ENCODE data around the gene PHAF1. TPM values are rescaled to one million over a fixed set of nuclear protein-coding genes. Genes with fewer than 3 reads are reported as not detected.
A peak's percentile ranks its signal among the peaks of the same experiment; 100 is the strongest.

Gene PHAF1
- total RNA-seq, 2 donors from 2014 or later, result 10.0 to 14.0 TPM

DNA sequence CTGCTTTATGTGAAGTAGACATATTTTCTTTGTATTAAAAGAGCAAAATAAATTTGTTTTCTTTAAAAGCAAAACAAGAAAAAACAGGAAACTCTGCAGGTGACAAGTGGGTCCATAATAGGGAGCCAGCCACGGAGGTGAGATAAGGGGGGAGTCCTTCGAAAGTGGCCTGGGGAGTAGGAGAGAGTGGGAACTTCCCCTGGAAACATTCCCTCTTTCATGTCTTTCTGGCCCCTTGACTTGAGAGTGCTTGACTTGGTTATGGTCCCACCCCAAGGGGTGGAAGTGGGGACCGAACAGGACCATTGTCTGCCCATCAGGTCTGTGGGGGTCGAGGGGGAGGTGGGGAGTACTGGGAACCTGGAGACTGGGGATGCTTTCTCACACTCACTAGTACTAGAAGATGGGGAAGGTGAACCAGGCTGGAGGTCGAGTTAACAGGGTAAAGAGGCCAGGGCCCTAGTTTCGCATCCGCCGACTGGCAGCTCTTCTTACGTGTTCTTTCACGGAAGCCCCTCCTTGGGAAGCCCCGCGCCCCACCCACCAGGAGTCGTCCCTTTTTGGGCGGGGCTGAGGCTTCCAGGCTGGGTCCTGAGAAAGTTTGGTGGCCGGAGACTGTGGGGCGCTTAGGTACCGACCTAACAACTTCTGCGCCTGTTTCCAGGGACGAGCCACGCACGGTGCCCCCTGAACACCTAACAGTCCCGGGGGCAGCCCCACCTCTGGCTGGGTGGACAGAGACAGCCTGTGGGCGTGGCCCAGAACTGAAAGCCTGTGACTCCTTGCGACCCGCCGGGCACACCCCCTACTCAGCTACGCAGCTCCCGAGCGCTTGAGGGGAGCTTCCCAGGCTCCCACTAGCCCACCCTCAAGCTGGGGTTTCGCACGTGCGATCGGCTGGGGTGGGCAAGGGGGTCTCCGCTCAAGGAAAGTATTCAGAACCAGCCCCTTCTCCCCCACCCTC is 49.2 kb downstream of the PHAF1 start:
- Histone ChIP-seq H3K4me3 (peak overlapping the region; percentile 98), H3K4me1 (peaks cover 32% of the 10 kb centered on the region), H3K27me3 (peaks cover 10% of the 10 kb centered on the region), H3K36me3 (no peaks in the 10 kb centered on the region), H3K9me3 (no peaks in the 10 kb centered on the region), H3K27ac (peak overlapping the region; percentile 96), H3K9ac (ENCODE audit: low read depth in 2 of 2, low read length in 2 of 2) (peak overlapping the region; percentile 85 to 96)
- peak; percentile 76 for DNase-seq
- TF ChIP-seq, protein P1, sequence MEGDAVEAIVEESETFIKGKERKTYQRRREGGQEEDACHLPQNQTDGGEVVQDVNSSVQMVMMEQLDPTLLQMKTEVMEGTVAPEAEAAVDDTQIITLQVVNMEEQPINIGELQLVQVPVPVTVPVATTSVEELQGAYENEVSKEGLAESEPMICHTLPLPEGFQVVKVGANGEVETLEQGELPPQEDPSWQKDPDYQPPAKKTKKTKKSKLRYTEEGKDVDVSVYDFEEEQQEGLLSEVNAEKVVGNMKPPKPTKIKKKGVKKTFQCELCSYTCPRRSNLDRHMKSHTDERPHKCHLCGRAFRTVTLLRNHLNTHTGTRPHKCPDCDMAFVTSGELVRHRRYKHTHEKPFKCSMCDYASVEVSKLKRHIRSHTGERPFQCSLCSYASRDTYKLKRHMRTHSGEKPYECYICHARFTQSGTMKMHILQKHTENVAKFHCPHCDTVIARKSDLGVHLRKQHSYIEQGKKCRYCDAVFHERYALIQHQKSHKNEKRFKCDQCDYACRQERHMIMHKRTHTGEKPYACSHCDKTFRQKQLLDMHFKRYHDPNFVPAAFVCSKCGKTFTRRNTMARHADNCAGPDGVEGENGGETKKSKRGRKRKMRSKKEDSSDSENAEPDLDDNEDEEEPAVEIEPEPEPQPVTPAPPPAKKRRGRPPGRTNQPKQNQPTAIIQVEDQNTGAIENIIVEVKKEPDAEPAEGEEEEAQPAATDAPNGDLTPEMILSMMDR (IDR thresholded peaks at IDR 0.05), result no peak
- intact Hi-C loops (cut with DNase I), result loop anchor here (5.0 kb wide), 2 partner anchors 142 to 182 kb away; no protein-coding TSS in a partner anchor

DNA sequence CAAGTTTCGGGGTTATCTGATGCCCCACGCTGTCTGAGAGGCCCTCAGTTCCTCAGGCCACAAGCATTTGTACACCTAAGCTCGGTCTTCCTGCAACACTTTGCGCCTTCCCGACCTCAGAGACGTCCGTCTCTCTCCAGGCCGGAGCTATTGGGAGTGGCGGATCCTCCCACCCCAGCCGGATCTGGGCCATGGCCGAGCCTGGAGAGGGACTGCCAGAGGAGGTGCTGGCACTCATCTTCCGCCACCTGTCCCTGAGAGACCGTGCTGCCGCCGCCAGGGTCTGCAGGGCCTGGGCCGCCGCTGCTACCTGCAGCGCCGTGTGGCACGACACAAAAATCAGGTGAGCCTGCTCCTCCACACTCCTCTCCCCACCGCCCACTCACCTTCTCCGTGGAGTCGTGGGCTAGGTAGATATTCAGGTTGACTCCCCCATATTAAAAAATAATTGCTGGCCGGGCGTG is 51.9 kb downstream of the PHAF1 start:
- TF ChIP-seq, protein P1 (IDR thresholded peaks at IDR 0.05), result no peak
- peaks cover 24% of the 10 kb centered on the region for H3K4me1 ChIP-seq
- no peaks in the 10 kb centered on the region for H3K36me3 ChIP-seq
- H3K9ac ChIP-seq (ENCODE audit: low read depth in 2 of 2, low read length in 2 of 2), result no peak overlapping the region
- H3K4me3 ChIP-seq, result no peak overlapping the region
- no peaks in the 10 kb centered on the region for H3K9me3 ChIP-seq
- intact Hi-C loops (cut with DNase I), result no loop called here
- H3K27ac ChIP-seq, result no peak overlapping the region
- peaks cover 31% of the 10 kb centered on the region for H3K27me3 ChIP-seq
- peak; percentile 28 for DNase-seq

DNA sequence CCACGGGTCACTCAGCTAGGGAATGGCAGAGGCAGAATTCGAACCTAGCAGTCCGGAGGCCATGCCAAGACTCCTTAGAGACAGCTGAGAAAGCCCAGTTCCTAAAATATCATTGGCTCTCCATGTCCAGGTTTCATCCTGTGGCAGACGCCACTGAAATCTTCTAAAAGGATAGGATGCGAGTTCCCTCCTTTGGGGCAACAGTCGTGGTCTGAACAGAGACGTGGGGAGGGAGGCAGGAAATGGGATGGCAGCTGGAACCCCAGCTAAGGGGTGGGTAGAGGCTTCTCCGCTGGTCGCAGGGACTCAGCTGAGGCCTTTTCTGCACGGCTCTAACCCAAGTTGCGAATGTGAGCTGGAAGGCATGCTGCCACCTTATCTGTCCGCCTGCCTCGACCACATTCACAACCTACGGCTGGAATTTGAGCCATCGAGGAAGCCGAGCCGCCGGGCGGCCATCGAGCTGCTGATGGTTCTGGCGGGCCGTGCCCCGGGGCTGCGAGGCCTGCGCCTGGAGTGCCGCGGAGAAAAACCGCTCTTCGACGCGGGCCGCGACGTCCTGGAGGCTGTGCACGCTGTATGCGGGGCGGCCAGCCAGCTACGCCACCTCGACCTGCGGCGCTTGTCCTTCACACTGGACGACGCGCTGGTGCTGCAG is 52.9 kb downstream of the PHAF1 start:
- TF ChIP-seq, protein P1 (IDR thresholded peaks at IDR 0.05), result no peak
- peaks cover 24% of the 10 kb centered on the region for H3K4me1 ChIP-seq
- no peak overlapping the region for H3K27ac ChIP-seq
- H3K36me3 ChIP-seq, result no peaks in the 10 kb centered on the region
- no peaks in the 10 kb centered on the region for H3K9me3 ChIP-seq
- peak overlapping the region; percentile 28 for H3K4me3 ChIP-seq
- no peak for DNase-seq
- intact Hi-C loops (cut with DNase I), result no loop called here
- H3K9ac ChIP-seq (ENCODE audit: low read depth in 2 of 2, low read length in 2 of 2), result peak overlapping the region in 1 of 2 donors; percentile 19
- H3K27me3 ChIP-seq, result peaks cover 31% of the 10 kb centered on the region

DNA sequence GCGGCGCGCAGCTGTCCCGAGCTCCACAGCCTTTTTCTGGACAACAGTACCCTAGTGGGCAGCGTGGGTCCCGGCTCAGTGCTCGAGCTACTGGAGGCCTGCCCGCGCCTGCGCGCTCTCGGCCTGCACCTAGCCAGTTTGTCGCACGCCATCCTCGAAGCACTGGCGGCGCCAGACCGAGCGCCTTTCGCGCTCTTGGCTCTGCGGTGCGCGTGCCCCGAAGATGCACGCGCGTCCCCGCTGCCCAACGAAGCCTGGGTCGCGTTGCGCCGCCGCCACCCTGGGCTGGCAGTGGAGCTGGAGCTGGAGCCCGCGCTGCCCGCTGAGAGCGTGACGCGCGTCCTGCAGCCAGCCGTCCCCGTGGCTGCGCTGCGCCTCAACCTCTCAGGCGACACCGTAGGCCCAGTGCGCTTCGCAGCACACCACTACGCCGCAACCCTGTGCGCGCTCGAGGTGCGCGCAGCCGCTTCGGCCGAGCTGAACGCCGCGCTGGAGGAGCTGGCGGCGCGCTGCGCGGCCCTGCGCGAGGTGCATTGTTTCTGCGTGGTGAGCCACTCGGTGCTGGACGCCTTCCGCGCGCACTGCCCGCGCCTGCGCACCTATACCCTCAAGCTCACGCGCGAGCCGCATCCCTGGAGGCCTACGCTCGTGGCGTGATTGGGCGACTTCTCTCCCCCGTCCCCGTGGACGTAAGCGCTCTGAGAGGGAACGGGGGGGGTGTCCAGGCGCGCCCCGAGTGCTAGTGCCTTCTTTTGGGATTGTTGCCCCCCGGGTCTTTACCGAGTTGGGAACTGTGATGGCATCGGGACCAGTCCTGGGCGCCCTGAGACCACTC is 53.6 kb downstream of the PHAF1 start:
- peak overlapping the region; percentile 28 for H3K4me3 ChIP-seq
- no peaks in the 10 kb centered on the region for H3K36me3 ChIP-seq
- no peaks in the 10 kb centered on the region for H3K9me3 ChIP-seq
- peak; percentile 52 for DNase-seq
- peaks cover 31% of the 10 kb centered on the region for H3K27me3 ChIP-seq
- H3K9ac ChIP-seq (ENCODE audit: low read depth in 2 of 2, low read length in 2 of 2), result peak overlapping the region; percentile 19 to 30
- TF ChIP-seq, protein P1 (IDR thresholded peaks at IDR 0.05), result no peak
- peaks cover 19% of the 10 kb centered on the region for H3K4me1 ChIP-seq
- intact Hi-C loops (cut with DNase I), result no loop called here
- no peak overlapping the region for H3K27ac ChIP-seq

All from colonic mucosa (tissue), 4 donors.